Measurements from ENCODE around the gene DSCAML1. TPM values are rescaled to one million over a fixed set of nuclear protein-coding genes. Genes with fewer than 3 reads are reported as not detected.

DSCAML1 gene
- total and polyA plus RNA-seq, 9 of the 15 experiments (the other 6 are each of a cell fraction or from before 2014, with no cell fraction given) = not detected

GRCh38 chr11:117580866-117581265 is 216.2 kb downstream of the DSCAML1 start:
- H3K4me1 ChIP-seq (replicated peaks in 1 of 2; ENCODE audit: control insufficient read depth in 2 of 2, insufficient read depth in 2 of 2, low read length in 2 of 2) = no peaks in the 10 kb centered on the region
- FAIRE-seq = no peak
- DNase-seq (ENCODE audit: extremely low read depth in 1 of 4, low spot score in 3 of 4) = no peak
- TF ChIP-seq, protein P1, sequence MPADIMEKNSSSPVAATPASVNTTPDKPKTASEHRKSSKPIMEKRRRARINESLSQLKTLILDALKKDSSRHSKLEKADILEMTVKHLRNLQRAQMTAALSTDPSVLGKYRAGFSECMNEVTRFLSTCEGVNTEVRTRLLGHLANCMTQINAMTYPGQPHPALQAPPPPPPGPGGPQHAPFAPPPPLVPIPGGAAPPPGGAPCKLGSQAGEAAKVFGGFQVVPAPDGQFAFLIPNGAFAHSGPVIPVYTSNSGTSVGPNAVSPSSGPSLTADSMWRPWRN (IDR thresholded peaks at IDR 0.05; ENCODE audit: low read depth) = no peak
- WGBS (ENCODE audit: insufficient coverage, low coverage, missing lambda C conversion rate) = 0% methylated on average over 6 of the region's 6 CpGs
- H4K20me1 ChIP-seq (replicated peaks; ENCODE audit: control insufficient read depth, insufficient read depth, low read length) = no peaks in the 10 kb centered on the region
- BruUV-seq (replicated peaks) = no TSS peak
- no peaks in the 10 kb centered on the region for H3K79me2 ChIP-seq (ENCODE audit: control insufficient read depth, insufficient read depth, low read length)
- no peak overlapping the region for H2AFZ ChIP-seq (ENCODE audit: low read depth, low read length)
- no peaks in the 10 kb centered on the region for H3K9me1 ChIP-seq (ENCODE audit: control insufficient read depth, insufficient read depth, low read length)
- ChIA-PET CTCF (ENCODE audit: low intra/inter-chr PET ratio) (no interaction called here), POLR2A (no interaction called here)
- no peak overlapping the region for H3K9ac ChIP-seq (ENCODE audit: insufficient read depth in 1 of 2, low read depth in 2 of 2, low read length in 2 of 2)
- H3K27ac ChIP-seq (ENCODE audit: extremely low read depth, low read depth, low read length) = no peak overlapping the region
- peaks cover 0 to 23% of the 10 kb centered on the region in 2 experiments; a peak in 3 of 5 replicates for H3K27me3 ChIP-seq (ENCODE audit: control insufficient read depth in 2 of 2, insufficient read depth in 2 of 2, low read length in 2 of 2)
- H3K36me3 ChIP-seq (ENCODE audit: control insufficient read depth, insufficient read depth, low read length) = no peaks in the 10 kb centered on the region
- no peaks in the 10 kb centered on the region for H3K9me3 ChIP-seq (replicated peaks; ENCODE audit: control insufficient read depth, insufficient read depth, low read depth, low read length)
- in situ Hi-C loops (cut with MboI) = no loop called here
- no peak overlapping the region for H3K4me2 ChIP-seq (ENCODE audit: insufficient read depth, low read length)
- no peak for ATAC-seq
- intact Hi-C loops (cut with micrococcal nuclease) = no loop called here
- no peak overlapping the region for H3K4me3 ChIP-seq

DNA sequence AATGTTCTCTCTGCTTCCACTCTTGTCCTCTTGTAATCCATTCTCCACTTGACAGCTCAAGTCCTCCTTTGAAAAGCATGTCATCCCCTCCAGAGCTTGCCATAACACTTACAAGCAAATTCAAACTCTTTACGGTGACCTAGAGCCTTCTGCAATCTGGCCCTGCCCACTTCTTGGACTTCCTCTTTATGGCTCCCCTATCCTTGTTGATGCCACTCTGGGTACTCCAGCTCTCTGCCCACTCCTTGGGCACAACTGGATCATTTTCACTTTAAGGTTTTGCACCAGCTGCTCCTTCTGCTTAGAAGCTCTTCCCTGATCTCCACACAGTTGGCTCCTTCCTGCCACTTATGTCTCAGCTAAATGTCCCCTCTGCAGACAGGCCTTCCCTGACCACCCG is 217.9 kb downstream of the DSCAML1 start:
- TF ChIP-seq ZNF184 (CRISPR knock-in tag; IDR thresholded peaks at IDR 0.05) = no peak
- peak; percentile 60; the same call in 1 of the 2 replicates for TF ChIP-seq SPI1 (IDR thresholded peaks at IDR 0.05; ENCODE audit: borderline replicate concordance, low read depth, low read length)
- in situ Hi-C loops (cut with MboI) (no loop called here), intact Hi-C loops (cut with micrococcal nuclease) (no loop called here)
- Histone ChIP-seq H3K4me2 (ENCODE audit: insufficient read depth, low read length) (no peak overlapping the region), H3K9me1 (ENCODE audit: control insufficient read depth, insufficient read depth, low read length) (no peaks in the 10 kb centered on the region), H3K4me1 (replicated peaks in 1 of 2; ENCODE audit: control insufficient read depth in 2 of 2, insufficient read depth in 2 of 2, low read length in 2 of 2) (no peaks in the 10 kb centered on the region), H3K27ac (ENCODE audit: extremely low read depth, low read depth, low read length) (no peak overlapping the region), H3K79me2 (ENCODE audit: control insufficient read depth, insufficient read depth, low read length) (no peaks in the 10 kb centered on the region), H3K4me3 (no peak overlapping the region), H3K36me3 (ENCODE audit: control insufficient read depth, insufficient read depth, low read length) (no peaks in the 10 kb centered on the region), H3K9me3 (replicated peaks; ENCODE audit: control insufficient read depth, insufficient read depth, low read depth, low read length) (no peaks in the 10 kb centered on the region), H2AFZ (ENCODE audit: low read depth, low read length) (no peak overlapping the region), H3K27me3 (ENCODE audit: control insufficient read depth in 2 of 2, insufficient read depth in 2 of 2, low read length in 2 of 2) (peaks cover 0 to 15% of the 10 kb centered on the region in 2 experiments; a peak in 2 of 5 replicates), H3K9ac (ENCODE audit: insufficient read depth in 1 of 2, low read depth in 2 of 2, low read length in 2 of 2) (no peak overlapping the region), H4K20me1 (replicated peaks; ENCODE audit: control insufficient read depth, insufficient read depth, low read length) (no peaks in the 10 kb centered on the region)
- no TSS peak for BruUV-seq (replicated peaks)
- POLR2A ChIA-PET = no interaction called here
- 0% methylated on average over 2 of the region's 2 CpGs for WGBS (ENCODE audit: insufficient coverage, low coverage, missing lambda C conversion rate)
- ATAC-seq (no peak), FAIRE-seq (no peak), DNase-seq (ENCODE audit: extremely low read depth in 1 of 4, low spot score in 3 of 4) (no peak)
- CTCF ChIA-PET (ENCODE audit: low intra/inter-chr PET ratio) = no interaction called here

Measured in K562 (cell line).